ENCODE results near the gene UNC5C. TPM values are rescaled to one million over a fixed set of nuclear protein-coding genes. Genes with fewer than 3 reads are reported as not detected.

The UNC5C gene
- total RNA-seq, 4 donors from 2014 or later, result 1.2 to 5.0 (median 3.0) TPM

DNA sequence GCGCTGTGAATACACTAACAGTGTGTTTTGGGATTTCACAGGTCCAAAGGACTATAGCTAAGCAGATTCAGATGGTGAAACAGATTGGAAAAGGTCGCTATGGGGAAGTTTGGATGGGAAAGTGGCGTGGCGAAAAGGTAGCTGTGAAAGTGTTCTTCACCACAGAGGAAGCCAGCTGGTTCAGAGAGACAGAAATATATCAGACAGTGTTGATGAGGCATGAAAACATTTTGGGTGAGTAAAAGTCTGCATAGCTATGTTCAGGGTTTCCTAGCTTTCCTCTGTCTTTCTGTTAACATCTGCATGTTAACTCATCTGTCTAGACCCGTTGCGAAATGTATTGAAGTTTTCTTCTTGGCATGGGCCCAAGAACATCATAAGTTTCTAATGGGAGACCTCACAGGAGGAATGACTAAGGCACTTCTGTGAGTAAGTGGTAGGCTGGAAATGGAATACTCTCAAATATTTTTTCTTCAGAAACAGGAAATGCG is 418.9 kb downstream of the UNC5C start:
- no peaks in the 10 kb centered on the region for H3K27me3 ChIP-seq
- peaks cover 0 to 3% (median 0%) of the 10 kb centered on the region in 4 donors for H3K9me3 ChIP-seq
- TF ChIP-seq POLR2A (IDR thresholded peaks at IDR 0.05) (no peak), EP300 (IDR thresholded peaks at IDR 0.05) (peak in 1 of 2 donors; percentile 89)
- TF ChIP-seq, protein P1, sequence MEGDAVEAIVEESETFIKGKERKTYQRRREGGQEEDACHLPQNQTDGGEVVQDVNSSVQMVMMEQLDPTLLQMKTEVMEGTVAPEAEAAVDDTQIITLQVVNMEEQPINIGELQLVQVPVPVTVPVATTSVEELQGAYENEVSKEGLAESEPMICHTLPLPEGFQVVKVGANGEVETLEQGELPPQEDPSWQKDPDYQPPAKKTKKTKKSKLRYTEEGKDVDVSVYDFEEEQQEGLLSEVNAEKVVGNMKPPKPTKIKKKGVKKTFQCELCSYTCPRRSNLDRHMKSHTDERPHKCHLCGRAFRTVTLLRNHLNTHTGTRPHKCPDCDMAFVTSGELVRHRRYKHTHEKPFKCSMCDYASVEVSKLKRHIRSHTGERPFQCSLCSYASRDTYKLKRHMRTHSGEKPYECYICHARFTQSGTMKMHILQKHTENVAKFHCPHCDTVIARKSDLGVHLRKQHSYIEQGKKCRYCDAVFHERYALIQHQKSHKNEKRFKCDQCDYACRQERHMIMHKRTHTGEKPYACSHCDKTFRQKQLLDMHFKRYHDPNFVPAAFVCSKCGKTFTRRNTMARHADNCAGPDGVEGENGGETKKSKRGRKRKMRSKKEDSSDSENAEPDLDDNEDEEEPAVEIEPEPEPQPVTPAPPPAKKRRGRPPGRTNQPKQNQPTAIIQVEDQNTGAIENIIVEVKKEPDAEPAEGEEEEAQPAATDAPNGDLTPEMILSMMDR (IDR thresholded peaks at IDR 0.05), result no peak
- DNase-seq (ENCODE audit: low spot score in 2 of 2), result peak; percentile 16 to 89
- H3K4me1 ChIP-seq, result peaks cover 0 to 24% (median 0%) of the 10 kb centered on the region in 4 donors
- peaks cover 0 to 19% (median 0%) of the 10 kb centered on the region in 3 donors for H3K36me3 ChIP-seq
- no peak overlapping the region for H3K4me3 ChIP-seq
- 37 to 43% methylated on average over 7 of the region's 7 CpGs for WGBS, 2 donors
- H3K27ac ChIP-seq, result peak overlapping the region in 1 of 4 donors; percentile 39

DNA sequence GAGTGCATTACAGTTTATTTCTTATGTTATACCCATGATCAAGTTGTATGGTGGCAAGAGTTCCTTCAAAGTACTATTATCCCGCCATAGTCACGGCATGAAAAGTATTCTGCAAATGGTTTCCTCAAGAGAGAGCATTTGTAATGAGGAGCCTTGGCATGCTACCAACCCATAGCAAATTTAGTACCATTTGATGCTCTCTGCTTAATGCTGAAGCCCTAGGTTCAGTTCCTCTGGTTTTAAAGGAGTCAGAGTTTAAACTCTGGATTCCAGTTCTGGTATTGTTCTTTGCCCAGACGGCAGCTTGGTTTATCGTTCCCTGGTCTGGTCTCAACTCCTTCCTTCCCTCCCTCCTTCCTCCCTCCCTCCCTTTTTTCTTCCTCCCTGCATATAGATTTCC is 419.7 kb downstream of the UNC5C start:
- Histone ChIP-seq H3K9me3 (no peaks in the 10 kb centered on the region), H3K27me3 (no peaks in the 10 kb centered on the region), H3K36me3 (peaks cover 0 to 18% (median 0%) of the 10 kb centered on the region in 3 donors), H3K4me1 (peaks cover 0 to 28% (median 0%) of the 10 kb centered on the region in 4 donors), H3K27ac (no peak overlapping the region), H3K4me3 (no peak overlapping the region)
- no peak for DNase-seq (ENCODE audit: low spot score in 2 of 2)
- TF ChIP-seq, protein P1 (IDR thresholded peaks at IDR 0.05), result no peak
- no peak for TF ChIP-seq EP300 (IDR thresholded peaks at IDR 0.05)
- WGBS, 2 donors, result 51 to 65% methylated on average over 4 of the region's 4 CpGs

DNA sequence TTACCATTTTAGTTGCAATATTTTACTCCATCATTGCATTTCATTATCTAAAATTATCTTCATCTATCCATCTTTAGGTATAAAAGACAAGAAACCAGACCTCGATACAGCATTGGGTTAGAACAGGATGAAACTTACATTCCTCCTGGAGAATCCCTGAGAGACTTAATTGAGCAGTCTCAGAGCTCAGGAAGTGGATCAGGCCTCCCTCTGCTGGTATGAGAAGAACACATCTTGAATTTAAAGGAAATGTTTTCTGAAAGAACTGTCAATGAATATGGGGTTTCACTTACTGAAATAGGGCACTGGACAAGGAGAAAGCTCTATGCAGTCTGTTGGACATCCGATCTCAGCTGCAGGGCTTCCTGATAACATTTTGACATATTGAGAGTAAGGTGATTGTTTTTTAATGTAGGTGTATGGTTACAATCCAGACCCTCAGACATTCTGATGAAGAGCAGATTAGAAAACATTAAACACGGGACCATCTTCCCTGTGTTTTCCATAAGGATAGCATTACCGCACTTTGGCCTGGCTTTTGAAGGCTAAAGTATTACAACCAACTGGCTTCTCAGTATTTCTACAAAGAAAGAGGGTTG is 423.8 kb downstream of the UNC5C start:
- Histone ChIP-seq H3K36me3 (peaks cover 0 to 8% (median 0%) of the 10 kb centered on the region in 3 donors), H3K27ac (no peak overlapping the region), H3K27me3 (no peaks in the 10 kb centered on the region), H3K4me3 (no peak overlapping the region), H3K4me1 (peaks cover 0 to 23% (median 0%) of the 10 kb centered on the region in 4 donors), H3K9me3 (no peaks in the 10 kb centered on the region)
- no peak for TF ChIP-seq POLR2A (IDR thresholded peaks at IDR 0.05)
- TF ChIP-seq, protein P1 (IDR thresholded peaks at IDR 0.05), result peak in 4 of 5 experiments; percentile 29 to 63 (median 44)
- DNase-seq (ENCODE audit: low spot score in 2 of 2), result peak in 1 of 2 donors; percentile 19
- WGBS, 2 donors, result 50 to 54% methylated on average over 4 of the region's 4 CpGs

DNA sequence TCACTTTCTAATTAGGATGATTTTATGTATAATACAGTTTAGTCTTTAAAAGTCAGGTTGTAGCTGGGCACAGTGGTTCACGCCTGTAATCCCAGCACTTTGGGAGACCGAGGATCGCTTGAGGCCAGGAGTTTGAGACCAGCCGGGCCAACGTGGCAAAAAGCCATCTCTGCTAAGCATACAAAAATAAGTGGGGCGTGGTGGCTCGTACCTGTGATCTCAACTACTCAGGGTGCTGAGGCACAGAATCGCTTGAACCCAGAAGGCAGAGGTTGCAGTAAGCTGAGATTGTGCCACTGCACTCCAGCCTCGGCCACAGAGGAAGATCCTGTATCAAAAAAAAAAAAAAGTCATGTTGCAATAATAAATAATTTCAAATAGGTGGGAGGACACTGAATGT is 426.8 kb downstream of the UNC5C start:
- WGBS, 2 donors, result 73 to 81% methylated on average over 9 of the region's 9 CpGs
- H3K4me3 ChIP-seq, result no peak overlapping the region
- H3K9me3 ChIP-seq, result no peaks in the 10 kb centered on the region
- peaks cover 0 to 18% (median 0%) of the 10 kb centered on the region in 3 donors for H3K36me3 ChIP-seq
- peaks cover 0 to 8% (median 0%) of the 10 kb centered on the region in 4 donors for H3K4me1 ChIP-seq
- no peak for TF ChIP-seq POLR2A (IDR thresholded peaks at IDR 0.05)
- TF ChIP-seq EP300 (IDR thresholded peaks at IDR 0.05), result no peak
- TF ChIP-seq, protein P1 (IDR thresholded peaks at IDR 0.05), result no peak
- H3K27ac ChIP-seq, result no peak overlapping the region
- no peaks in the 10 kb centered on the region for H3K27me3 ChIP-seq
- no peak for DNase-seq (ENCODE audit: low spot score in 2 of 2)

DNA sequence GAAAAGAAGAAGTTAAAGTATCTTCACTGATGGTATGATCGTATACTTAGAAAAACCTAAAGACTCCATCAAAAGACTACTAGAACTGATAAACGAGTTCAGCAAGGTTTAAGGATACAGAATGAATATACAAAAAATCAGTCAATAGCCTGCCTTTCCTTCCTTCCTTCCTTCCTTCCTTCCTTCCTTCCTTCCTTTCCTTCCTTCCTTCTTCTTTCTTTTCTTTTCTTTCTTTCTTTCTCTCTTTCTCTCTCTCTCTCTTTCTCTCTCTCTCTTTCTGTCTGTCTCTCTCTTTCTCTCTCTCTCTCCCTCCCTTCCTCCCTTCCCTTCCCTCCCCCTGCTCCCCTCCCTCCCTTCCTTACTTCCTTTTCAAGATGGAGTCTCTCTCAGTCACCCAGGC is 428.3 kb downstream of the UNC5C start:
- Histone ChIP-seq H3K9me3 (no peaks in the 10 kb centered on the region), H3K27ac (no peak overlapping the region), H3K4me3 (no peak overlapping the region), H3K27me3 (no peaks in the 10 kb centered on the region), H3K4me1 (peaks cover 0 to 8% (median 0%) of the 10 kb centered on the region in 4 donors), H3K36me3 (peaks cover 0 to 18% (median 0%) of the 10 kb centered on the region in 3 donors)
- no peak for TF ChIP-seq POLR2A (IDR thresholded peaks at IDR 0.05)
- TF ChIP-seq, protein P1 (IDR thresholded peaks at IDR 0.05), result no peak
- no peak for TF ChIP-seq EP300 (IDR thresholded peaks at IDR 0.05)
- DNase-seq (ENCODE audit: low spot score in 2 of 2), result no peak
- WGBS, 2 donors, result 86 to 96% methylated on average over 2 of the region's 2 CpGs

Data from tibial nerve (tissue), 4 donors.